Fibroblast of villous mesenchyme (primary cell): ENCODE data around the gene SLC39A2. TPM values are rescaled to one million over a fixed set of nuclear protein-coding genes. Genes with fewer than 3 reads are reported as not detected.

Experiments used
- DNase-seq: peaks from one replicate; pipeline ENCODE4 v3.0.0-alpha.2; 2010; ENCODE audit warnings: low read depth
- H3K4me3 ChIP-seq: 2 replicates; pipeline ENCODE4 v1.5.1; 2011; ENCODE audit warnings: low read depth, mild to moderate bottlenecking, low read length
- CTCF ChIP-seq: IDR thresholded peaks from 2 replicates; pipeline ENCODE4 v1.5.1; 2012; ENCODE audit warnings: low read depth, mild to moderate bottlenecking, low read length; ENCODE audit not compliant: insufficient read depth
- total RNA-seq: library from RNA; depleted of rRNA; stranded (reverse); fragments of >200 nt; gene quantifications from 2 replicates; pipeline ENCODE4 v1.2.3, GENCODE V29; 2012

The SLC39A2 gene
- total RNA-seq, 1 donor = not detected

GRCh38 chr14:21025371-21026273 lies 26.5 kb downstream of the SLC39A2 start:
- H3K4me3 ChIP-seq = peak overlapping the region; percentile 58
- no peak for TF ChIP-seq CTCF
- DNase-seq = no peak

- TF ChIP-seq CTCF = no peak
- no peak for DNase-seq
- no peak overlapping the region for H3K4me3 ChIP-seq
These were observed 27.3 kb downstream of the SLC39A2 start for GRCh38 chr14:21026274-21026987.

- no peak for TF ChIP-seq CTCF
- peak; percentile 25 for DNase-seq
- H3K4me3 ChIP-seq = no peak overlapping the region
These were observed 27.9 kb downstream of the SLC39A2 start for GRCh38 chr14:21026988-21027315.

- TF ChIP-seq CTCF = no peak
These were observed 30.8 kb downstream of the SLC39A2 start, which contains the start of gene TPPP2 for GRCh38 chr14:21029917-21030316. Gene TPPP2 (plus strand): TSS chr14:21030217. CDS start chr14:21030582, 365 bp downstream.

GRCh38 chr14:21030531-21030930 lies 31.4 kb downstream of the SLC39A2 start:
- TF ChIP-seq CTCF = no peak
- H3K4me3 ChIP-seq = no peak overlapping the region
- DNase-seq = no peak

More at GRCh38 chr14:21029917-21030316, 30.8 kb downstream of the SLC39A2 start, which contains the start of gene TPPP2:
- no peak for DNase-seq
- no peak within 1 kb of the TSS for H3K4me3 ChIP-seq

GRCh38 chr14:21032326-21033132 lies 33.4 kb downstream of the SLC39A2 start:
- H3K4me3 ChIP-seq = no peak overlapping the region
- no peak for TF ChIP-seq CTCF
- no peak for DNase-seq
